LoVo (cell line): ENCODE data around the gene CNOT2.

Source experiments
- DNase-seq: peaks from one replicate; pipeline ENCODE4 v3.0.0-alpha.2; 2016; ENCODE audit warnings: low spot score

The CNOT2 gene

DNA sequence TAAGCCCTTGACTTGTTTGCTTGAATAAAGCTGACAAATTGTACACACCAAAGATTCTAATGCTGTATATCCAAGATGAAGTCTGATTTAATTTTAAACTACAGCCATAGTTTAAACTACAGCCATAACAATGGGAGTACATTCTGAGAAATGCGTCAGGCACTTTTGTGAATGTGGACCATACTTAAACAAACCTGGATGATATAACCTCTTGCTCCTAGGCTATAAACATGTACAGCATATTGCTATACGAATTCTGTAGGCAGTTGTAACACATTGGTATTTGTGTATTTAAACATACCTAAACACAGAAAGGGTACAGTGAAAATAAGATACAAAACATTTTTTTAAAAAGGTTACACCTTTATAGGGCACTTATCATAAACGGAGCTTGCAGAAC lies 63.4 kb downstream of the CNOT2 start:
- no peak for DNase-seq

GRCh38 chr12:70307868-70308267 lies 64.6 kb downstream of the CNOT2 start:
- no peak for DNase-seq

GRCh38 chr12:70309348-70309747 lies 66.1 kb downstream of the CNOT2 start:
- DNase-seq, result no peak

DNA sequence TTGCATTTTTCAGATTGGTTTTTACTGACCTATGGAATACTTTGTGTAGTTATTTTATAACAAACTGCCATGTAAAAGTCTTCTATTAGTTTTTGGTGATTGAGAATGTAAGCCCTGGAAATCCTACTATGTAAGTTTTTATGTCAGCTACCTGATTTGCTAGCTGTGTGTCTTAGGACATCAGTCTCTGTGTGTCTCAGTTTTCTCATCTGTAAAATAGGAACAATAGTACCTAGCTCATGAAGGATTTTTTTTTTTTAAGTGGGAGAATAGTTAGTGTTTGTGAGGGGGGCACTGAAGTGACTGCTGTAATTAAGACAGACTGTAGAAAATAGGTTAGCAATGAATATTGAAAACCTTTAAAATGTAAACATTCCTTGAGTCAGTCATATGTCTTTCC lies 70.9 kb downstream of the CNOT2 start:
- DNase-seq, result no peak

DNA sequence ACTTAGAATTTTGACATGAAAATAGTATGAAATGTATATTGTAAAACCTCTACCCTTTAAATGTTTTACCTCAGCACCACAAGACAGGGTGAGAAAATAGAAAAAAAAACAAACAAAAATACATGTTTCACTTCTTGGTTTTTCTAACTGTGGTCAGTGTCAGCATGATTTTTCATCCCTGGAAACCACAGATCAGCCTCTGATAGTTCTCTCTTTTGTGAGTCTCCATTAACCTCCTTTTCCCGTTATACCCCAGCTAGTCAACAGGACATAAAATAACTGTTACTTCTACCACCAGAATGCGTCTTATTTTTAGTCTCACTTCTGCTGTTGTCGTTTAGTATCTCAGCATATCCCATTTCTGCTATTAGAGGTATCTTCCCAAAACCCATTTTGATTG lies 74.5 kb downstream of the CNOT2 start:
- DNase-seq, result no peak

DNA sequence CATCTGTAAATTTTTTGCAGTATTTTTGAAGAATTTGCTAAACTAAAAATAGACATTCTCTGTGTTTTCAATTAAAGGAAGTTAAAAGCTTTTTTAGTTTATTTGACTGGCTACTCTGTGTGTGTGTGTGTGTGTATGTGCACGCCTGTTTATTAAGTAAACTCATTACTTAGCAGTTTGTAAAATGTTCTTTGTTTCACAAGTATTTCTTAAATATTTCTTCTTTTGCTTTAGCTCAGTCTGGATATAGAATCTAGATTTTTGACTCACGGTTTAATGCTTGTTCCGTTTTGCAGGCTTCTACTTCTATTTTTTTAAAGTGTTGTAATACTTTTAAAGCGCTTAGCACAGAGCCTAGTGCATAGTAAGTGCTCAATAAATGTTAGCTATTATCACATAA lies 76.4 kb downstream of the CNOT2 start:
- DNase-seq, result no peak

GRCh38 chr12:70321191-70321590 lies 78.0 kb downstream of the CNOT2 start:
- DNase-seq, result no peak

GRCh38 chr12:70327541-70327940 lies 84.3 kb downstream of the CNOT2 start:
- no peak for DNase-seq

DNA sequence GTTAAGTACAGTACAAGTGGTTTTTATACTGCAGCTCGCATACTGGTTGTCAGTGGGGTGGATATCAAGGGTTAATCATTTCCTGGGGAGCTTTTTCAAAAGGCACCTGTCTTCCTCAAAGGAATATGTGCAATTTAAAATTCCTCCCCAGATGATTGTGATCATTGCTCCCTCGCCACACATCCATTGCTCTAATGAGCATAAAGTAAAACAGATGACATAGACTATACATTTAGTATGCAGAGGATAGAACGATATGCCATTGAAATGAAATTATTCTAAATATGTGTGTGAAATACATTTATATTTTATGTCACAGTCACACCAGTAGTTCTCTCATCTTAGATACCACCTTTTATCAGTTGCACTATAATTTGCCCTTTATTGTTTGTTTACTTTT lies 86.5 kb downstream of the CNOT2 start:
- no peak for DNase-seq

- no peak for DNase-seq
Observed at GRCh38 chr12:70330158-70330557, 86.9 kb downstream of the CNOT2 start.

DNA sequence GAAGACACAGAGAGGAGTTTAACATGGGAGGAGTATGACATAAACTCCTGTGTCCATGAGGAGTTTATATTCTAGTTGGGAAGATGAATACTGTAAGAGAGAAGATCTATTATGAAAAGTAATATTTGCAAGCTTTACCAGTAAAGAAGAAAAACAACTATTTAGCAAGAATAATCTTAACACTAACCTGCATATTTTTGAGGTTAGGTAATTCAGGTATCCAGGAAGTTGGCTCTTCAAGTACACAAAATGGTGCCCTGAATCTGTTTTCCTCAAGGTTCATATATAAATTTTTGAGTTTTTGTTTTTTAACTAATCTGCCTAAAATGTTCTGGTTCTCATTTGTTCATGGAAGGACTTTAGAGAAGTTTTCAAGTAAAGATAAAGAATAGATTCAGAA lies 89.0 kb downstream of the CNOT2 start:
- DNase-seq, result no peak

DNA sequence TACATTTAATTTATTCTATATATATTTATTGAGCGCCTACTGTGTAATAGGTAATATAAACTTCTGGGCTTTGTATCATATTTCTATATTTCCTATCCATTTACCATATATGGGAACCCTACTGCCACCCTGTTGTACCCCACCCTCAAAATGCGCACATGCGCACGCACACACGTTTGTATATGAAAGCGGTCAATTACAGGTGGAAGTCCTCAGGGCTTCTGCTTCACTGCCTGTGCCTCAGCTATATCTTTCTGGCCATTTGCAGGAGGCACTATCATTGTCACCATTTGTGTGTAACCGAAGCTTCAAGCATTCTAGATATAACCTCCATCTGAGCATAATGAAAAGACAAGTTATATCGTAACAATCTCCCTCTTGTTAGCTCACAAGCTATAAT lies 91.5 kb downstream of the CNOT2 start:
- no peak for DNase-seq

- no peak for DNase-seq
Observed at GRCh38 chr12:70338531-70338930, 95.3 kb downstream of the CNOT2 start.

DNA sequence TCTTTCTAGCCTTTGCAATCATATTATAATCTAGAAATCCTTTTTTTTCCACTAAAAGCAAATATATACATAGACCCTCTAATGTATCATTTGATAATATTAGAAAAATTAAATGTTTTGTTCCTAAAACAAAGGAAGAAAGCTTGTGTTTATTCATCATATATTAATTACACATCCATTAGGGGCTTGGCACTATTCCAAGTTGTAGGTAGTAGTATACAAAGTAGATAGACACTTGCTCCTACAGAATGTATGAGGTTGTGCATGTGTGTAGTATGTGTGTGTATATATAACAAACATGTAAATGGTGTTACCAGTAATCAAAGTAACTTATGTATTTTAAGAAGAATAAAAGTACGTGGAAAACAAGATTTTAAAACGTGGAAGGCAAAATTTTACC lies 107.8 kb downstream of the CNOT2 start:
- no peak for DNase-seq

DNA sequence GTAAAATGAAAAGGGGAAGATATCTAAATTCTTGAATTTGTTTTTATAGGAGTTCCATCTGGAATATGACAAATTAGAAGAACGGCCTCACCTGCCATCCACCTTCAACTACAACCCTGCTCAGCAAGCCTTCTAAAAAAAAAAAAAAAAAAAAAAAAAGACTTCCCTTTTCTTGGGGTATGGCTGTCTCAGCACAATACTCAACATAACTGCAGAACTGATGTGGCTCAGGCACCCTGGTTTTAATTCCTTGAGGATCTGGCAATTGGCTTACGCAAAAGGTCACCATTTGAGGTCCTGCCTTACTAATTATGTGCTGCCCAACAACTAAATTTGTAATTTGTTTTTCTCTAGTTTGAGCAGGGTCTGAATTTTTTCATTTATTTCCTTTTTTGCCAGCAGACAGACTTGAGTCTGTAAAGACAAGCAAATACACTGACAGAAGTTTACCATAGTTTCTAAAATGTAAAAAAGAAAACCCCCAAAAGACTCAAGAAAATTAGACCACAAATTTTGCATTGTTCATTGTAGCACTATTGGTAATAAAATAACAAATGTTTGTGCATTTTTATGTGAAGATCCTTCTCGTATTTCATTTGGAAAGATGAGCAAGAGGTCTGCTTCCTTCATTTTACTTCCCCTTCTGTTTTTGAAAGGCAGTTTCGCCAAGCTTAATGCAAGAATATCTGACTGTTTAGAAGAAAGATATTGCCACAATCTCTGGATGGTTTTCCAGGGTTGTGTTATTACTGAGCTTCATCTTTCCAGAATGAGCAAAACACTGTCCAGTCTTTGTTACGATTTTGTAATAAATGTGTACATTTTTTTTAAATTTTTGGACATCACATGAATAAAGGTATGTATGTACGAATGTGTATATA lies 110.8 kb downstream of the CNOT2 start:
- no peak for DNase-seq

DNA sequence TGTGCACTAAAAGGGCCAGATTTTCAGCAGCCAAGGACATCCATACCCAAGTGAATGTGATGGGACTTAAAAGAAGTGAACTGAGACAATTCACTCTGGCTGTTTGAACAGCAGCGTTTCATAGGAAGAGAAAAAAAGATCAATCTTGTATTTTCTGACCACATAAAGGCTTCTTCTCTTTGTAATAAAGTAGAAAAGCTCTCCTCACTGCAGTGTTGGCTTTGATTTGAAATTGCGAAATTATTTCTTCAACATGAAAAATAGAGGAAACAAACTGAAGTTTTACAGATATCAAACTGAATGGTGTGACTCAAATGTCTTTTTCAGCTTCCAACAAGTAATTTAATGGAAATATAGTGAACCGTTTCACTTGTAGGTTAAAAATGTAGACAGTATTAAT lies 111.6 kb downstream of the CNOT2 start:
- no peak for DNase-seq

GRCh38 chr12:70355972-70356371 lies 112.7 kb downstream of the CNOT2 start:
- DNase-seq, result no peak

- DNase-seq, result no peak
Observed at GRCh38 chr12:70359458-70360197, 116.4 kb downstream of the CNOT2 start.

GRCh38 chr12:70360218-70360617 lies 117.0 kb downstream of the CNOT2 start:
- no peak for DNase-seq

- no peak for DNase-seq
Observed at GRCh38 chr12:70364695-70365397, 121.6 kb downstream of the CNOT2 start.

DNA sequence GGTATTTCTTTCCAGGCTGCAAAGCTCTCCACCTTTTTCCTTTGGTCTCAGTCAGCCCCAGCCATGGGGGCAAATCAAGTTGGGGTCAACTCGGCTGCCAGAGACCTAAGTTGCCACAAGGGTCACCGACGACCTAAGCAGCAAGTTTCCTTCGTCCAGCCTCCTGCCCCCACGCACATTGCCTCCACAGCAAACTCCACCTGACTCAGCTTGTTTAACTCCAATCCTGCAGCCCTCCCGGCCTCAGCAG lies 122.1 kb downstream of the CNOT2 start:
- DNase-seq, result no peak

DNA sequence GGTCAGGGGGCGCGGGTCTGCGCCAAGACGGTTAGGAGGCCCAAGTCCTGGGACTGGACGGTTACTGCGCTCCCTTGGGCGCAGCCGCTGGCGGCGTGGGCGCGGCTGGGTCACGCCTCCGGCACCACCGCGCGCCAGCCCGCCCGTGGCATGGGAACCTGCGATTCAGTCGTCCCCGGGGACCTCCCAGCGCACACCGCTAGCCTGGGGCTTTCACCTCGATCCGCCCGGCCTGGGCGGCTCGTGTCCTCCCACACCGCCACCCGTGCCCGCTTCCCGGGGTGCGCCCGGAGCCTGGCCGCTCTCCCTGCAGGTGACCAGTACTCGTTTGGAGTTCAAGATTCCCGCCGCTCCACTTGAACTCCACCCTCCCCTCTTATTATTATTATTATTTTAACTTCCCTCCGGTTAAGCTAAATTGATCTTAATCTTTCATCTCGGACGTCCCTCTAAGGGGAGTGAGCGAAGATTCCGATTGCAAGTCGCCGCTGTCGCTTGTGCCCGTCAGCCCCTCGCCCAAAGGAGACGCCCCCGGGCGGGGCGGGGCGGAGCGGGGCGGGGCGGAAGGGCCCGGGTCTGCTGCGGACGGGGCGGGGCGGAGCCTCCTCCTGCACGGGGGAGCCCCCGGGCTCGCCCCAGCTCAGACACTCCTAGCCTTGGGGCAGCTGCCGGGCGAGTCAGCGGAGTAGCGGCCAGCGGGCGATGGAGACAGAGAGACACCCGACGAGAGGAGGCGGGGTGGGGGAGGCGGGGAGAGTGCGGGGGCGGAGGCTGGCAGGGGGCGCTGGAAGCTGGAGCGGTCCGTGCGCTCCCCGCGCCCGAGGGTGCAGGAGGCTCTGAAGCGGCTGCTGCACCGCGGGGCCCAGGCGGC lies 122.7 kb downstream of the CNOT2 start, which contains the start of gene KCNMB4:
KCNMB4 (plus strand) TSS at position 643 of the 871 bp plus-strand sequence. CDS start 445 bp downstream, outside the sequence.
- peak; percentile 72 for DNase-seq
